ENCODE results near the gene AIG1. TPM values are rescaled to one million over a fixed set of nuclear protein-coding genes. Genes with fewer than 3 reads are reported as not detected.
A peak's percentile ranks its signal among the peaks of the same experiment; 100 is the strongest.

Gene AIG1
- total and polyA plus RNA-seq, 2 experiments from 2014 or later, result 92.8 to 102 TPM

GRCh38 chr6:143268439-143268838, 207.8 kb downstream of the AIG1 start:
- H2AFZ ChIP-seq, result no peak overlapping the region
- 96% methylated on average over 1 of the region's 1 CpG for WGBS (ENCODE audit: low lambda C conversion rate, missing lambda C conversion rate)
- no peak for TF ChIP-seq EZH2phosphoT487 (IDR thresholded peaks at IDR 0.05; ENCODE audit: low read depth, severe bottlenecking, unreplicated experiment)
- no peak for TF ChIP-seq EZH2 (IDR thresholded peaks at IDR 0.05; ENCODE audit: borderline replicate concordance)
- no peak for TF ChIP-seq CTCF (IDR thresholded peaks at IDR 0.05; ENCODE audit: poor library complexity)

GRCh38 chr6:143270026-143270425, 209.3 kb downstream of the AIG1 start:
- Histone ChIP-seq H3K4me1 (ENCODE audit: insufficient read depth) (peaks cover 16% of the 10 kb centered on the region), H3K36me3 (replicated peaks; ENCODE audit: insufficient read depth, low read depth) (no peaks in the 10 kb centered on the region), H2AFZ (no peak overlapping the region), H3K27ac (peak overlapping the region; percentile 31), H3K4me3 (no peak overlapping the region), H3K27me3 (no peaks in the 10 kb centered on the region), H3K4me2 (no peak overlapping the region), H3K79me2 (no peaks in the 10 kb centered on the region), H3K9me2 (replicated peaks; ENCODE audit: insufficient read depth) (no peaks in the 10 kb centered on the region), H3K9me3 (ENCODE audit: low read depth) (no peaks in the 10 kb centered on the region), H4K20me1 (ENCODE audit: insufficient read depth, poor library complexity, severe bottlenecking) (no peaks in the 10 kb centered on the region)
- DNase-seq (ENCODE audit: low spot score), result no peak
- no peak for TF ChIP-seq EZH2 (IDR thresholded peaks at IDR 0.05; ENCODE audit: borderline replicate concordance)
- WGBS (ENCODE audit: low lambda C conversion rate, missing lambda C conversion rate), result 88% methylated on average over 1 of the region's 1 CpG

More at GRCh38 chr6:143268439-143268838, 207.8 kb downstream of the AIG1 start:
- no peaks in the 10 kb centered on the region for H3K79me2 ChIP-seq
- no peaks in the 10 kb centered on the region for H3K9me3 ChIP-seq (ENCODE audit: low read depth)
- no peak overlapping the region for H3K4me3 ChIP-seq
- no peak overlapping the region for H3K27ac ChIP-seq
- no peak overlapping the region for H3K4me2 ChIP-seq
- H3K4me1 ChIP-seq (ENCODE audit: insufficient read depth), result peaks cover 16% of the 10 kb centered on the region
- no peaks in the 10 kb centered on the region for H3K36me3 ChIP-seq (replicated peaks; ENCODE audit: insufficient read depth, low read depth)
- no peaks in the 10 kb centered on the region for H4K20me1 ChIP-seq (ENCODE audit: insufficient read depth, poor library complexity, severe bottlenecking)
- no peak for DNase-seq (ENCODE audit: low spot score)
- no peaks in the 10 kb centered on the region for H3K9me2 ChIP-seq (replicated peaks; ENCODE audit: insufficient read depth)
- no peaks in the 10 kb centered on the region for H3K27me3 ChIP-seq

- Histone ChIP-seq H2AFZ (no peak overlapping the region), H3K79me2 (no peaks in the 10 kb centered on the region), H4K20me1 (ENCODE audit: insufficient read depth, poor library complexity, severe bottlenecking) (no peaks in the 10 kb centered on the region), H3K4me1 (ENCODE audit: insufficient read depth) (peaks cover 12% of the 10 kb centered on the region), H3K4me2 (no peak overlapping the region), H3K9me3 (ENCODE audit: low read depth) (no peaks in the 10 kb centered on the region), H3K36me3 (replicated peaks; ENCODE audit: insufficient read depth, low read depth) (no peaks in the 10 kb centered on the region), H3K4me3 (no peak overlapping the region), H3K9me2 (replicated peaks; ENCODE audit: insufficient read depth) (no peaks in the 10 kb centered on the region), H3K27me3 (no peaks in the 10 kb centered on the region), H3K27ac (no peak overlapping the region)
- WGBS (ENCODE audit: low lambda C conversion rate, missing lambda C conversion rate), result 56% methylated on average over 4 of the region's 4 CpGs
- TF ChIP-seq EZH2phosphoT487 (IDR thresholded peaks at IDR 0.05; ENCODE audit: low read depth, severe bottlenecking, unreplicated experiment) (no peak), EZH2 (IDR thresholded peaks at IDR 0.05; ENCODE audit: borderline replicate concordance) (no peak), CTCF (IDR thresholded peaks at IDR 0.05; ENCODE audit: poor library complexity) (no peak)
- DNase-seq (ENCODE audit: low spot score), result peak; percentile 36
Measured at GRCh38 chr6:143271024-143271423, 210.3 kb downstream of the AIG1 start.

- WGBS (ENCODE audit: low lambda C conversion rate, missing lambda C conversion rate), result 86% methylated on average over 4 of the region's 4 CpGs
- H3K9me3 ChIP-seq (ENCODE audit: low read depth), result no peaks in the 10 kb centered on the region
Measured at GRCh38 chr6:143276436-143276835, 215.7 kb downstream of the AIG1 start.

More at GRCh38 chr6:143276436-143276835, 215.7 kb downstream of the AIG1 start:
- Histone ChIP-seq H3K9me2 (replicated peaks; ENCODE audit: insufficient read depth) (no peaks in the 10 kb centered on the region), H4K20me1 (ENCODE audit: insufficient read depth, poor library complexity, severe bottlenecking) (no peaks in the 10 kb centered on the region), H3K4me1 (ENCODE audit: insufficient read depth) (no peaks in the 10 kb centered on the region), H3K4me2 (no peak overlapping the region), H3K79me2 (no peaks in the 10 kb centered on the region), H3K27ac (no peak overlapping the region), H2AFZ (no peak overlapping the region), H3K36me3 (replicated peaks; ENCODE audit: insufficient read depth, low read depth) (no peaks in the 10 kb centered on the region), H3K27me3 (no peaks in the 10 kb centered on the region), H3K4me3 (no peak overlapping the region)
- no peak for DNase-seq (ENCODE audit: low spot score)
- TF ChIP-seq CTCF (IDR thresholded peaks at IDR 0.05; ENCODE audit: poor library complexity), result no peak
- no peak for TF ChIP-seq EZH2phosphoT487 (IDR thresholded peaks at IDR 0.05; ENCODE audit: low read depth, severe bottlenecking, unreplicated experiment)
- TF ChIP-seq EZH2 (IDR thresholded peaks at IDR 0.05; ENCODE audit: borderline replicate concordance), result no peak

Data from hepatocyte (in vitro differentiated cells).